Fibroblast of the aortic adventitia (primary cell): ENCODE measurements around the gene CHD6. TPM values are rescaled to one million over a fixed set of nuclear protein-coding genes. Genes with fewer than 3 reads are reported as not detected.

Experiments used
- DNase-seq: peaks from one replicate; pipeline ENCODE4 v3.0.0-alpha.2; 2010; ENCODE audit warnings: low read depth
- H3K4me3 ChIP-seq: 2 replicates; pipeline ENCODE4 v1.5.1; 2011; ENCODE audit warnings: low read depth, mild to moderate bottlenecking, control low read depth, low read length, moderate library complexity
- CTCF ChIP-seq: IDR thresholded peaks from 2 replicates; pipeline ENCODE4 v1.5.1; 2011; ENCODE audit warnings: mild to moderate bottlenecking, low read length, control low read depth, inconsistent platforms; ENCODE audit not compliant: insufficient read depth
- total RNA-seq: library from RNA; depleted of rRNA; stranded (reverse); fragments of >200 nt; gene quantifications from 2 replicates; pipeline ENCODE4 v1.2.3, GENCODE V29; 2012; ENCODE audit warnings: low replicate concordance

CHD6 gene
- 29.7 and 268 TPM in 2 replicates for total RNA-seq

DNA sequence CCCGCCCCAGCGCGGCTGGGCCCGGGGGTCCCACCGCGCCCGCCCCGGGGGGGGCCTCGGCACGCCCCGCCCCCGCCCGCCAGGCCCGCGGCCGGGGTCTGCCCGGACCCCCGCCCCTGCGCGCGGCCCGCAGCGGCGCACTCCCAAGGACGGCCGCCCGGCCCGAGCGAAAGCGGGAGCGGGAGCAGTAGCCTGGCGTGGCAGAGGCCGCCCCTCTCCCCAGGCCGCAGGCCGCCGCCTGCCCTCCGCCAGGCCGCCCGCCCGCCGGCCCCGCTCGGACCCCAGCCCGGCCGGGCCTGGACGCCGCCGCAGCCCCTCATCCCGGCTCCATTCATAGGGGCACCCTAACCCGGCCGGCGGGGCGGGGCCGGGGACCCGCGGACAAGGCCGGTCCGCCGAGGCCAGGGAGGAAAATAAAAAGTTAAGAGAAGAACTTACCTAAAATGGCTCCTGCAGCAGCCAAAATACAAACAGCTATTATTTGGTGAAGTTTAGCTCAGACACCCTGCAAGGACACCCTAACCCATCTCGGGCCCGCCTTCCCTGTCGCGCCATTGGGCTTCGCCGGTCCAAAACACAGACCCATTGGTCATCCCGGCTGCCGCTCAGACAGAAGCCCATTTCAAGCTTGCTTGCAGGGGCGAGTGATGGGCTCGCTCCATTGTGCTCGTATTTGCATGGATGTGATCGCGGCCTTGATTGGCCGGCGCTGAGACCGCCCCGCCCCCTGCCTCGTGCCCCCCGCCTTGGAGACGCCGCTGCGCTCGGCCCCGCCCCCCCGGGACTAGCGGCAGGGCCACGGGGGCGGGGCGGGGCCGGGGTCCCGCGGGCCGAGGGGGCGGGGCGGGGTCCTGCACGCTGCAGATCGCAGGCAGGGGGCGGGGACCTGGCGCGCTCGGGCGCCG, at the start of gene CHD6:
TSS of gene CHD6 (minus strand) at position 476 of the 905 bp plus-strand sequence. CDS start 67,040 bp downstream, outside the sequence.
- peak; percentile 100 for DNase-seq
- H3K4me3 ChIP-seq, result peak within 1 kb of the TSS; percentile 78
- no peak for TF ChIP-seq CTCF

- peak; percentile 32 for DNase-seq
- TF ChIP-seq CTCF, result no peak
These were observed 46.4 kb upstream of the CHD6 start for GRCh38 chr20:41664584-41664983.

DNA sequence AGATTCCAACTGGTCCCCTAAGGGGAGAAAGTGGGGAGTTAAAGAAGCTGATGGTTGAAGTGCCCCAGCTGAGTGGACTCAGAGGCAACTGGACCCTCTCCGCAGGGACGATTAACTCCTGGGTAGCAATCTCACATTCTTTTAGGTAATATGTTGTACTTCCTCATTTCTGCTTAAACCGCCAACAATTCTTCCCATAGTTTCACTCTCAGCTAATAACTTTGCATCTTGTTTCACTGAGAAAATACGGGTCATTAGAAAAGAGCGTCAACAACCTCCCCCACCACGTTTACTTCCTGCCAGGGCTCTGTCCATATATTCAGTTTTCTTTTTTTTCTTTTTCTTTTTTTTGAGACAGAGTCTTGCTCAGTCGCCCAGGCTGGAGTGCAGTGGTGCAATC, 39.5 kb upstream of the CHD6 start:
- DNase-seq, result no peak
- no peak for TF ChIP-seq CTCF
- no peak overlapping the region for H3K4me3 ChIP-seq

More at GRCh38 chr20:41664584-41664983, 46.4 kb upstream of the CHD6 start:
- H3K4me3 ChIP-seq, result no peak overlapping the region

DNA sequence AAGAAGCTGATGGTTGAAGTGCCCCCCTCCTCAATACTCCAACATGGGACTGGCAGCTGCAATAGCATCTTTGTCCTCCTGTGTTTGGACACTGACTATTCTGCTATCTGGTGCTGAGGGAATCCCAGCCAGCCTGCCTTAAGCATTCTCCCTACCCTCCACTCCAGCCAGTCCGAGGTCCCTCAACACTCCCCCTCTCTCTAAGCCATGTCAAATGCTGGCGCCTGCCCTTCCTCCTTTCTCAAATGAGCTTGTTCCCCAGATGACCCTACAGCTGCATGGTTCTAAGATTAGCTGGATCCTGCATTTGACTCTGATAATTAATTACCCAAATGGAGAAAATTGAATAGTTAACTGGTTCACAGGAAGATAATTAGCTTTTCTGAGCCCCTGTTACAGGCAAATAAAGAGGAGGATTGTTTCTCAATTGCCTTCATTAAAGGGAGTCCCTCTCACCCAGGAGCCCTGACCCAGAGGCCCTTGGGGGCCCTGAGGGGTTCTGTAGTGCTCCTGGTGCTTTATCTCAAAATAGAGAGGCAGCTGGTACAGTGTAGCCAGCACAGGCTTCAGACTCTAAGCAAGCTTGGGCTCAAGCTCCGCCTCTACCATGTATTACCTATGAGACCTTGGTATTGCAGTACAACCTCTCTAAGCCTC, 37.9 kb upstream of the CHD6 start:
- no peak for TF ChIP-seq CTCF
- no peak overlapping the region for H3K4me3 ChIP-seq
- no peak for DNase-seq

GRCh38 chr20:41654884-41655283, 36.7 kb upstream of the CHD6 start:
- TF ChIP-seq CTCF, result no peak
- DNase-seq, result peak; percentile 23
- no peak overlapping the region for H3K4me3 ChIP-seq

DNA sequence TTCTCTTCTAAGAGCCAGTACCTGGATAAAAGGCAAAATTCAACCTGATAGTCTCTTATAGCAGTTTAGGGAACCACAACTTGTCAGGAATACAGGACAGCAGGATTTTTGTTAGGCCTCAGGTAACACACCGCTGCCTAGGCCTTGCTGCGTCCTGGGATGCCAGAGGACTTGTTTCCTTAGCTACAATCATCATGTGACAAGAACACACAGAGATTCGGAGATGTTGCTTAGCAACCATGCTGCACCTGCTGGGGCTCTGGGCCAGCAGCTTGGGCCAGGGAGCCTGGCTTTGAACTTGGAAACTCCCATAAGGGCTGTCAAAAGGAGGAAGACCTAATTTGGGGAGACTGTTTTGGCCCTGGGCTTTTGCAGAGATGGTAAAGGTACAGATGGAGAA, 36.1 kb upstream of the CHD6 start:
- H3K4me3 ChIP-seq, result no peak overlapping the region
- no peak for TF ChIP-seq CTCF

More for the DNA sequence above, 36.1 kb upstream of the CHD6 start:
- no peak for DNase-seq
